ENCODE measurements around the gene NF1.

GRCh38 chr17:31260151-31260550, 165.4 kb downstream of the NF1 start:
- no peak for TF ChIP-seq EZH2 (IDR thresholded peaks at IDR 0.05)
- TF ChIP-seq POLR2AphosphoS5 (IDR thresholded peaks at IDR 0.05; ENCODE audit: borderline replicate concordance, low read depth, low read length) = no peak
- no peak for TF ChIP-seq FOXP2 (optimal IDR thresholded peaks at IDR 0.05; ENCODE audit: control extremely low read depth, extremely low read length, insufficient read depth)

All from SK-N-MC (cell line).